Thyroid gland (tissue), 4 donors: ENCODE measurements around the gene DNM2.

Source experiments
- POLR2A ChIP-seq, 2 donors: fragments of 450-650 bp; IDR thresholded peaks; one replicate each; pipeline ENCODE4 v1.6.1; 2017; ENCODE audit warnings: antibody characterized with exemption in 2 of 2, mild to moderate bottlenecking in 2 of 2, moderate library complexity in 1 of 2
- TF ChIP-seq, protein P1 (sequence below), 6 experiments: fragments of 200-600 bp in 3 of 6; fragments of 450-650 bp in 3 of 6; sonication (generic) in 3 of 6; IDR thresholded peaks; one replicate each; pipeline ENCODE4 v1.5.1; 2016 to 2019; ENCODE audit warnings: antibody characterized with exemption in 6 of 6, mild to moderate bottlenecking in 2 of 6, inconsistent platforms in 1 of 6, moderate library complexity in 1 of 6

DNA sequence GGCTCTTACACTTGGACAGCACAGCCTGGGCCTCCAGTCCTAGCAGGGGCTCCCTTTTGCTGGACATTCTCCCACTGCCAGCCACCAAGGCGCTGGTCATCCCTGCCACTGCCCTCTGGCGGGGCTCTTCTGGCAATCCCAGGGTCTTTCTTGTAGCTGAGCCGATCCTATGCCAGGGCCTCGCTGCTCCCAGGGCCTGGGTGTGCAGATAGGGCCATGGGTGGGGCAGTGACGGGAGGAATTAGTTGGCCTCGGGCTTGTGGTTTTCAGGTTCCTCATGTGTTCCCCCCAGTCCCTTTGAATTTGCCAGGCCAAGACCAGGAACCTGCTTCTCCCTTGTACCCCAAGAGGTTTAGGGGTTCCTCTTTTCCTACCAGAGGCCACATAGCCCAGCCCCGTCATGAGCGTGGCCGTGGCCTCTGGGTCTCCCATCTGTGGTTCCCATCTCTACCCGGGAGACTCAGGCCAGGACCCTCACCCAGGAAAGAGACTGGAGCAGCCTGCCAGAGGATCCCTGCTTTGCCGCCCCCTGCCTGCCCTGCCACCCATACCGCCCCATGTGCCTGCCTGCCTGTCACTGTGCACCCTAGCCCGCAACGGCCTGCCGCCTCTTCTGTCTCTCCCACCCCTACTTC lies 91.9 kb downstream of the DNM2 start:
- TF ChIP-seq, protein P1, sequence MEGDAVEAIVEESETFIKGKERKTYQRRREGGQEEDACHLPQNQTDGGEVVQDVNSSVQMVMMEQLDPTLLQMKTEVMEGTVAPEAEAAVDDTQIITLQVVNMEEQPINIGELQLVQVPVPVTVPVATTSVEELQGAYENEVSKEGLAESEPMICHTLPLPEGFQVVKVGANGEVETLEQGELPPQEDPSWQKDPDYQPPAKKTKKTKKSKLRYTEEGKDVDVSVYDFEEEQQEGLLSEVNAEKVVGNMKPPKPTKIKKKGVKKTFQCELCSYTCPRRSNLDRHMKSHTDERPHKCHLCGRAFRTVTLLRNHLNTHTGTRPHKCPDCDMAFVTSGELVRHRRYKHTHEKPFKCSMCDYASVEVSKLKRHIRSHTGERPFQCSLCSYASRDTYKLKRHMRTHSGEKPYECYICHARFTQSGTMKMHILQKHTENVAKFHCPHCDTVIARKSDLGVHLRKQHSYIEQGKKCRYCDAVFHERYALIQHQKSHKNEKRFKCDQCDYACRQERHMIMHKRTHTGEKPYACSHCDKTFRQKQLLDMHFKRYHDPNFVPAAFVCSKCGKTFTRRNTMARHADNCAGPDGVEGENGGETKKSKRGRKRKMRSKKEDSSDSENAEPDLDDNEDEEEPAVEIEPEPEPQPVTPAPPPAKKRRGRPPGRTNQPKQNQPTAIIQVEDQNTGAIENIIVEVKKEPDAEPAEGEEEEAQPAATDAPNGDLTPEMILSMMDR (IDR thresholded peaks at IDR 0.05): no peak
- no peak for TF ChIP-seq POLR2A (IDR thresholded peaks at IDR 0.05)
